DOHH2 (cell line): ENCODE measurements around the gene PDK1.

Experiments used
- H3F3A ChIP-seq: fragments of 200-600 bp; sonication (generic), shearing (Covaris generic); 2 replicates; pipeline ENCODE4 v1.6.0; 2016; ENCODE audit warnings: antibody characterized with exemption, mild to moderate bottlenecking; ENCODE audit not compliant: control insufficient read depth, insufficient read depth
- H3K27ac ChIP-seq: fragments of 200-600 bp; sonication (generic); 2 replicates; pipeline ENCODE4 v1.5.1; 2014; ENCODE audit warnings: low read depth, mild to moderate bottlenecking, low read length, moderate library complexity
- H3K27me3 ChIP-seq: fragments of 200-600 bp; sonication (generic); 2 replicates; pipeline ENCODE4 v1.6.1; 2014; ENCODE audit warnings: mild to moderate bottlenecking, low read length, mixed read lengths; ENCODE audit not compliant: control insufficient read depth
- H3K36me3 ChIP-seq: fragments of 200-600 bp; sonication (generic); 2 replicates; pipeline ENCODE4 v1.6.1; 2014; ENCODE audit warnings: mild to moderate bottlenecking, low read length, moderate library complexity, mixed read lengths; ENCODE audit not compliant: control insufficient read depth
- H3K4me1 ChIP-seq: fragments of 200-600 bp; sonication (generic); 2 replicates; pipeline ENCODE4 v1.6.1; 2014; ENCODE audit warnings: mild to moderate bottlenecking, low read length, mixed read lengths; ENCODE audit not compliant: control insufficient read depth
- H3K4me2 ChIP-seq: fragments of 200-600 bp; sonication (generic); 2 replicates; pipeline ENCODE4 v1.6.0; 2014; ENCODE audit warnings: mild to moderate bottlenecking, low read length, moderate library complexity
- H3K4me3 ChIP-seq: fragments of 200-600 bp; sonication (generic); 2 replicates; pipeline ENCODE4 v1.5.1; 2014; ENCODE audit warnings: mild to moderate bottlenecking, low read length, mixed read lengths
- H3K79me2 ChIP-seq: fragments of 200-600 bp; sonication (generic); 2 replicates; pipeline ENCODE4 v1.6.1; 2014; ENCODE audit warnings: mild to moderate bottlenecking, low read length, mixed read lengths; ENCODE audit not compliant: control insufficient read depth
- H3K9me2 ChIP-seq: fragments of 200-600 bp; sonication (generic); replicated peaks from 2 replicates; pipeline ENCODE4 v1.6.1; 2014; ENCODE audit warnings: mild to moderate bottlenecking, low read length, mixed read lengths; ENCODE audit not compliant: control insufficient read depth
- H3K9me3 ChIP-seq: fragments of 200-600 bp; sonication (generic); 2 replicates; pipeline ENCODE4 v1.6.1; 2014; ENCODE audit warnings: antibody characterized with exemption, low read length, mixed read lengths; ENCODE audit not compliant: control insufficient read depth, insufficient read depth
- H4K20me1 ChIP-seq: fragments of 200-600 bp; sonication (generic); 2 replicates; pipeline ENCODE4 v1.6.0; 2014; ENCODE audit warnings: low read depth, mild to moderate bottlenecking, antibody characterized with exemption, low read length, moderate library complexity; ENCODE audit not compliant: control insufficient read depth, insufficient read depth
- EZH2phosphoT487 ChIP-seq: fragments of 200-600 bp; sonication (generic); IDR thresholded peaks from 2 replicates; pipeline ENCODE4 v1.6.1; 2017; ENCODE audit warnings: borderline replicate concordance, mild to moderate bottlenecking, antibody characterized with exemption, low read length, moderate library complexity, mixed read lengths
- TF ChIP-seq, protein P1 (sequence below): fragments of 200-600 bp; sonication (generic); IDR thresholded peaks from one replicate; pipeline ENCODE4 v1.5.1; 2014; ENCODE audit warnings: antibody characterized with exemption, mild to moderate bottlenecking, low read depth, low read length; ENCODE audit not compliant: poor library complexity, severe bottlenecking

Gene PDK1

DNA sequence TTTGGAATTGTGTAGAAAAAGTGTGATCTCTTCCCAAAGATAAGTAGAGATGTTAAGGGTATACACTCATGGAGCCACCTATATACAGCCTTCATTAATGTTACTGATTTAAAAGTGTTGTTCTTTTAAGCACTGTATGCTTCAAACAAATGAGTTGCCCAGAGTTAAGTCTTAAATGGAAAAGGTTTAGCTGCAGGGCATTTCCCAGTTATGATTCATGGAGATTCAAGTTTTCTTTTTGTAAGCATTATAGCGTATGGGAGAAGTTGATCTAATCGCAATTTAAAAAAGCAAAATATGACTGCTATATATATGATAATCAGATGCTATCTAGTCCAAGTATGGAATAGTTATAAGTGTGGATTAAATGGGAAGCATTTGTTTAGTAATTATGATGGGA lies 4.8 kb downstream of the PDK1 start:
- no peak overlapping the region for H3K4me3 ChIP-seq
- no peaks in the 10 kb centered on the region for H3F3A ChIP-seq
- TF ChIP-seq, protein P1, sequence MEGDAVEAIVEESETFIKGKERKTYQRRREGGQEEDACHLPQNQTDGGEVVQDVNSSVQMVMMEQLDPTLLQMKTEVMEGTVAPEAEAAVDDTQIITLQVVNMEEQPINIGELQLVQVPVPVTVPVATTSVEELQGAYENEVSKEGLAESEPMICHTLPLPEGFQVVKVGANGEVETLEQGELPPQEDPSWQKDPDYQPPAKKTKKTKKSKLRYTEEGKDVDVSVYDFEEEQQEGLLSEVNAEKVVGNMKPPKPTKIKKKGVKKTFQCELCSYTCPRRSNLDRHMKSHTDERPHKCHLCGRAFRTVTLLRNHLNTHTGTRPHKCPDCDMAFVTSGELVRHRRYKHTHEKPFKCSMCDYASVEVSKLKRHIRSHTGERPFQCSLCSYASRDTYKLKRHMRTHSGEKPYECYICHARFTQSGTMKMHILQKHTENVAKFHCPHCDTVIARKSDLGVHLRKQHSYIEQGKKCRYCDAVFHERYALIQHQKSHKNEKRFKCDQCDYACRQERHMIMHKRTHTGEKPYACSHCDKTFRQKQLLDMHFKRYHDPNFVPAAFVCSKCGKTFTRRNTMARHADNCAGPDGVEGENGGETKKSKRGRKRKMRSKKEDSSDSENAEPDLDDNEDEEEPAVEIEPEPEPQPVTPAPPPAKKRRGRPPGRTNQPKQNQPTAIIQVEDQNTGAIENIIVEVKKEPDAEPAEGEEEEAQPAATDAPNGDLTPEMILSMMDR, result no peak
- TF ChIP-seq EZH2phosphoT487, result no peak

DNA sequence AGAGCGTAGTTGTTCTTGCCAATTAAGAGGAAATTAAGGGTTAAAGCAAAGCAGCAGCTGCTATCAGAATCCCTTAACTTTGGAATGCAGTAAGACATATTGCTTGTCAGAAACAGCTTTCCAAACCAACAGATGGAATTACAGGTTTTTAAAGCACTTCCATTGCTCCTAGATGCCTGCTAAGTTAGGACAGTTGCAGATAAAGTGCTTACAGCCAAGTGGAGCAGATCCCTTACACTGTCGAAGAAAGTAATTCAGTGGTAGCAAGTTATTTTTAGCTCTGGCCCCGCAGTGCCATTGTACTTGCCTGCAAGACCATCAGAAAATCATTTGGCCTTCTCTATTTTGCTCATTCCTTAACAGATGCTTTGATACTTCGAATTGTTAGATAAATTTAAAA lies 5.4 kb downstream of the PDK1 start:
- Histone ChIP-seq H3K4me3 (no peak overlapping the region), H3K4me2 (no peak overlapping the region), H3K36me3 (peaks cover 92% of the 10 kb centered on the region), H3K27ac (no peak overlapping the region), H4K20me1 (0 out of 2 replicates have a peak, but pooled peaks cover 2% of the 10 kb centered on the region), H3K9me3 (no peaks in the 10 kb centered on the region), H3K27me3 (no peaks in the 10 kb centered on the region), H3K4me1 (peaks cover 16% of the 10 kb centered on the region), H3K9me2 (no peaks in the 10 kb centered on the region), H3K79me2 (peaks cover 39% of the 10 kb centered on the region), H3F3A (no peaks in the 10 kb centered on the region)
- no peak for TF ChIP-seq EZH2phosphoT487
- TF ChIP-seq, protein P1, result no peak

More for the DNA sequence above, 4.8 kb downstream of the PDK1 start:
- Histone ChIP-seq H3K4me1 (peaks cover 16% of the 10 kb centered on the region), H3K79me2 (peaks cover 41% of the 10 kb centered on the region), H3K9me3 (no peaks in the 10 kb centered on the region), H3K27me3 (no peaks in the 10 kb centered on the region), H3K9me2 (no peaks in the 10 kb centered on the region), H3K4me2 (no peak overlapping the region), H3K36me3 (peaks cover 90% of the 10 kb centered on the region), H4K20me1 (0 out of 2 replicates have a peak, but pooled peaks cover 2% of the 10 kb centered on the region), H3K27ac (no peak overlapping the region)

DNA sequence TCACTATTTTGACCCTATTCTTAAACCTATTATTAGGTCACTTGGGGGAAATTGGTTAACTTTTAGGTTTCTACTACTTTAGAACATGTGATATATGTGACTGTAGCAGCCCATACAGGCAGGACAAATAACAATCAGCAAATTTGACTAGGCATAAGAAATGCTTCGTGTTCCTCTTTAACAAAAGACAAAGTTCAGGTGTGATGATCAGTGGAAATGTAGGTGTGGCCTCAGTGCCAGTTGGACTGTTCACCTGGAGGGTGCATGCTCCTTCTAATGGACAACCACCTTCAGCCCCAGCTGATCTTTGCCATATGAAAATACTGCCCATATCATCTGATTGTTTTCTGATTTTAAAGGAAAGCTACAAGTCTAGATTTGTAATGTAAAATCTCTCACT lies 6.4 kb downstream of the PDK1 start:
- no peak overlapping the region for H3K4me3 ChIP-seq
- no peaks in the 10 kb centered on the region for H3F3A ChIP-seq
- H3K36me3 ChIP-seq, result peaks cover 92% of the 10 kb centered on the region
- TF ChIP-seq EZH2phosphoT487, result no peak
- TF ChIP-seq, protein P1, result no peak
- H3K9me2 ChIP-seq, result no peaks in the 10 kb centered on the region
- H4K20me1 ChIP-seq, result 0 out of 2 replicates have a peak, but pooled peaks cover 2% of the 10 kb centered on the region
- H3K79me2 ChIP-seq, result peaks cover 28% of the 10 kb centered on the region
- no peak overlapping the region for H3K27ac ChIP-seq
- H3K4me1 ChIP-seq, result peaks cover 10% of the 10 kb centered on the region
- no peaks in the 10 kb centered on the region for H3K9me3 ChIP-seq
- no peak overlapping the region for H3K4me2 ChIP-seq
- no peaks in the 10 kb centered on the region for H3K27me3 ChIP-seq
